ENCODE data around the gene CCR7.

CCR7 gene

DNA sequence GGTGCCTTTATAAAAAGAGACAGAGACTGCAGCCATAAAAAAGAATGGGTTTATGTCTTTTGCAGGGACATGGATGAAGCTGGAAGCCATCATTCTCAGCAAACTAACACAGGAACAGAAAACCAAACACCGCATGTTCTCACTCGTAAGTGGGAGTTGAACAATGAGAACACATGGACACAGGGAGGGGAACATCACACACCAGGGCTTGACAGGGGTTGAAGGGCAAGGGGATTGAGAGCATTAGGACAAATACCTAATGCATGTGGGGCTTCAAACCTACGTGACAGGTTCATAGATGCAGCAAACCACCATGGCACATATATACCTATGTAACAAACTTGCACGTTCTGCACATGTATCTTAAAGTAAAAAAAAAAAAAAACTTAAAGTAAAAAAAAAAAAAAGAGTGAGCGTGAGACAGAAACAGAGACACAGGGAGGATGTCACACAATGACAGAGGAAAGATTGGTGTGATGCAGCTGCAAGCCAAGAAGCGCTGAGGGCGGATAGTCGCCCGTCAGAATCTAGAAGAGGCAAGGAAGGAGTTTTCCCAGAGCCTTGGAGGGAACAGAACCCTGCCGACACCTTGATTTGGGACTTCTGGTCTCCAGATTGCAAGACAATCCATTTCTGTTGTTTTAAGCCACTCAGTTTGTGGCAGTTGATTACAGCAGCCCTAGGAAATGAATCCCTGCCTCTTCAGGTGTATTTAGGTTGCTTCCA is 36.4 kb downstream of the CCR7 start:
- Histone ChIP-seq H3K4me1 (ENCODE audit: control insufficient read depth, insufficient read depth, low read length) (no peaks in the 10 kb centered on the region), H3K36me3 (ENCODE audit: control insufficient read depth in 2 of 2, insufficient read depth in 1 of 2, low read length in 2 of 2) (no peaks in the 10 kb centered on the region), H3K9me3 (ENCODE audit: control insufficient read depth, insufficient read depth, low read depth, low read length) (no peaks in the 10 kb centered on the region; the same call in 1 of the 2 replicates), H3K4me3 (ENCODE audit: low read depth, low read length) (no peak overlapping the region), H3K27ac (ENCODE audit: extremely low read depth, low read depth, low read length) (no peak overlapping the region)
- ChIA-PET POLR2A (interaction anchor here (0.7 kb wide), 2 partner anchors 19 to 285 kb away, joined by 3 to 4 read pairs; no protein-coding TSS in a partner anchor), CTCF (interaction anchor here (0.5 to 12.0 kb wide), 10 partner anchors 32 to 227 kb away, joined by 3 to 194 read pairs (median 4); partner anchors contain the start of gene IGFBP4)
- TF ChIP-seq, protein P1, sequence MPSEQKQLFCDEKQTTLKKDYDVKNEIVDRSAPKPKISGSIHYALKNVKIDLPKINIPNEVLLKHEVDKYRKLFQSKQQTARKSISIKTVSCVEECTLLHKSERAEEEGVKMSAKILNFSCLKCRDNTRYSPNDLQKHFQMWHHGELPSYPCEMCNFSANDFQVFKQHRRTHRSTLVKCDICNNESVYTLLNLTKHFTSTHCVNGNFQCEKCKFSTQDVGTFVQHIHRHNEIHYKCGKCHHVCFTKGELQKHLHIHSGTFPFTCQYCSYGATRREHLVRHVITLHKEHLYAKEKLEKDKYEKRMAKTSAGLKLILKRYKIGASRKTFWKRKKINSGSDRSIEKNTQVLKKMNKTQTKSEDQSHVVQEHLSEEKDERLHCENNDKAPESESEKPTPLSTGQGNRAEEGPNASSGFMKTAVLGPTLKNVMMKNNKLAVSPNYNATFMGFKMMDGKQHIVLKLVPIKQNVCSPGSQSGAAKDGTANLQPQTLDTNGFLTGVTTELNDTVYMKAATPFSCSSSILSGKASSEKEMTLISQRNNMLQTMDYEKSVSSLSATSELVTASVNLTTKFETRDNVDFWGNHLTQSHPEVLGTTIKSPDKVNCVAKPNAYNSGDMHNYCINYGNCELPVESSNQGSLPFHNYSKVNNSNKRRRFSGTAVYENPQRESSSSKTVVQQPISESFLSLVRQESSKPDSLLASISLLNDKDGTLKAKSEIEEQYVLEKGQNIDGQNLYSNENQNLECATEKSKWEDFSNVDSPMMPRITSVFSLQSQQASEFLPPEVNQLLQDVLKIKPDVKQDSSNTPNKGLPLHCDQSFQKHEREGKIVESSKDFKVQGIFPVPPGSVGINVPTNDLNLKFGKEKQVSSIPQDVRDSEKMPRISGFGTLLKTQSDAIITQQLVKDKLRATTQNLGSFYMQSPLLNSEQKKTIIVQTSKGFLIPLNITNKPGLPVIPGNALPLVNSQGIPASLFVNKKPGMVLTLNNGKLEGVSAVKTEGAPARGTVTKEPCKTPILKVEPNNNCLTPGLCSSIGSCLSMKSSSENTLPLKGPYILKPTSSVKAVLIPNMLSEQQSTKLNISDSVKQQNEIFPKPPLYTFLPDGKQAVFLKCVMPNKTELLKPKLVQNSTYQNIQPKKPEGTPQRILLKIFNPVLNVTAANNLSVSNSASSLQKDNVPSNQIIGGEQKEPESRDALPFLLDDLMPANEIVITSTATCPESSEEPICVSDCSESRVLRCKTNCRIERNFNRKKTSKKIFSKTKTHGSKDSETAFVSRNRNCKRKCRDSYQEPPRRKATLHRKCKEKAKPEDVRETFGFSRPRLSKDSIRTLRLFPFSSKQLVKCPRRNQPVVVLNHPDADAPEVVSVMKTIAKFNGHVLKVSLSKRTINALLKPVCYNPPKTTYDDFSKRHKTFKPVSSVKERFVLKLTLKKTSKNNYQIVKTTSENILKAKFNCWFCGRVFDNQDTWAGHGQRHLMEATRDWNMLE (tag by site-specific recombination; conservative IDR thresholded peaks at IDR 0.05; ENCODE audit: low read depth): no peak
- TF ChIP-seq SP7 (tag by site-specific recombination; IDR thresholded peaks at IDR 0.05) (no peak), ZNF791 (tag by site-specific recombination; IDR thresholded peaks at IDR 0.05) (no peak), ZSCAN16 (tag by site-specific recombination; IDR thresholded peaks at IDR 0.05) (no peak), ZNF10 (tag by site-specific recombination; IDR thresholded peaks at IDR 0.05) (no peak), ZNF837 (tag by site-specific recombination; IDR thresholded peaks at IDR 0.05) (no peak), ZNF350 (tag by site-specific recombination; IDR thresholded peaks at IDR 0.05) (no peak), ZNF510 (tag by site-specific recombination; IDR thresholded peaks at IDR 0.05; ENCODE audit: insufficient replicate concordance) (no peak), ZBTB20 (tag by site-specific recombination; IDR thresholded peaks at IDR 0.05) (no peak), ZNF660 (tag by site-specific recombination; IDR thresholded peaks at IDR 0.05) (no peak), ZNF24 (tag by site-specific recombination; IDR thresholded peaks at IDR 0.05) (no peak), ZNF768 (tag by site-specific recombination; IDR thresholded peaks at IDR 0.05) (no peak), ZNF354C (tag by site-specific recombination; IDR thresholded peaks at IDR 0.05; ENCODE audit: borderline replicate concordance, low read depth) (no peak), ZNF423 (tag by site-specific recombination; IDR thresholded peaks at IDR 0.05) (no peak), ZNF391 (tag by site-specific recombination; IDR thresholded peaks at IDR 0.05; ENCODE audit: borderline replicate concordance, low read depth) (no peak), ZFP69B (tag by site-specific recombination; IDR thresholded peaks at IDR 0.05) (no peak)
- TF ChIP-seq, protein P2, sequence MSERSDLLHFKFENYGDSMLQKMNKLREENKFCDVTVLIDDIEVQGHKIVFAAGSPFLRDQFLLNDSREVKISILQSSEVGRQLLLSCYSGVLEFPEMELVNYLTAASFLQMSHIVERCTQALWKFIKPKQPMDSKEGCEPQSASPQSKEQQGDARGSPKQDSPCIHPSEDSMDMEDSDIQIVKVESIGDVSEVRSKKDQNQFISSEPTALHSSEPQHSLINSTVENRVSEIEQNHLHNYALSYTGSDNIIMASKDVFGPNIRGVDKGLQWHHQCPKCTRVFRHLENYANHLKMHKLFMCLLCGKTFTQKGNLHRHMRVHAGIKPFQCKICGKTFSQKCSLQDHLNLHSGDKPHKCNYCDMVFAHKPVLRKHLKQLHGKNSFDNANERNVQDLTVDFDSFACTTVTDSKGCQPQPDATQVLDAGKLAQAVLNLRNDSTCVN (tag by site-specific recombination; optimal IDR thresholded peaks at IDR 0.05): no peak
- TF ChIP-seq, protein P3, sequence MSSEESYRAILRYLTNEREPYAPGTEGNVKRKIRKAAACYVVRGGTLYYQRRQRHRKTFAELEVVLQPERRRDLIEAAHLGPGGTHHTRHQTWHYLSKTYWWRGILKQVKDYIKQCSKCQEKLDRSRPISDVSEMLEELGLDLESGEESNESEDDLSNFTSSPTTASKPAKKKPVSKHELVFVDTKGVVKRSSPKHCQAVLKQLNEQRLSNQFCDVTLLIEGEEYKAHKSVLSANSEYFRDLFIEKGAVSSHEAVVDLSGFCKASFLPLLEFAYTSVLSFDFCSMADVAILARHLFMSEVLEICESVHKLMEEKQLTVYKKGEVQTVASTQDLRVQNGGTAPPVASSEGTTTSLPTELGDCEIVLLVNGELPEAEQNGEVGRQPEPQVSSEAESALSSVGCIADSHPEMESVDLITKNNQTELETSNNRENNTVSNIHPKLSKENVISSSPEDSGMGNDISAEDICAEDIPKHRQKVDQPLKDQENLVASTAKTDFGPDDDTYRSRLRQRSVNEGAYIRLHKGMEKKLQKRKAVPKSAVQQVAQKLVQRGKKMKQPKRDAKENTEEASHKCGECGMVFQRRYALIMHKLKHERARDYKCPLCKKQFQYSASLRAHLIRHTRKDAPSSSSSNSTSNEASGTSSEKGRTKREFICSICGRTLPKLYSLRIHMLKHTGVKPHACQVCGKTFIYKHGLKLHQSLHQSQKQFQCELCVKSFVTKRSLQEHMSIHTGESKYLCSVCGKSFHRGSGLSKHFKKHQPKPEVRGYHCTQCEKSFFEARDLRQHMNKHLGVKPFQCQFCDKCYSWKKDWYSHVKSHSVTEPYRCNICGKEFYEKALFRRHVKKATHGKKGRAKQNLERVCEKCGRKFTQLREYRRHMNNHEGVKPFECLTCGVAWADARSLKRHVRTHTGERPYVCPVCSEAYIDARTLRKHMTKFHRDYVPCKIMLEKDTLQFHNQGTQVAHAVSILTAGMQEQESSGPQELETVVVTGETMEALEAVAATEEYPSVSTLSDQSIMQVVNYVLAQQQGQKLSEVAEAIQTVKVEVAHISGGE (tag by site-specific recombination; conservative IDR thresholded peaks at IDR 0.05; ENCODE audit: low read depth): no peak
- TF ChIP-seq, protein P4, sequence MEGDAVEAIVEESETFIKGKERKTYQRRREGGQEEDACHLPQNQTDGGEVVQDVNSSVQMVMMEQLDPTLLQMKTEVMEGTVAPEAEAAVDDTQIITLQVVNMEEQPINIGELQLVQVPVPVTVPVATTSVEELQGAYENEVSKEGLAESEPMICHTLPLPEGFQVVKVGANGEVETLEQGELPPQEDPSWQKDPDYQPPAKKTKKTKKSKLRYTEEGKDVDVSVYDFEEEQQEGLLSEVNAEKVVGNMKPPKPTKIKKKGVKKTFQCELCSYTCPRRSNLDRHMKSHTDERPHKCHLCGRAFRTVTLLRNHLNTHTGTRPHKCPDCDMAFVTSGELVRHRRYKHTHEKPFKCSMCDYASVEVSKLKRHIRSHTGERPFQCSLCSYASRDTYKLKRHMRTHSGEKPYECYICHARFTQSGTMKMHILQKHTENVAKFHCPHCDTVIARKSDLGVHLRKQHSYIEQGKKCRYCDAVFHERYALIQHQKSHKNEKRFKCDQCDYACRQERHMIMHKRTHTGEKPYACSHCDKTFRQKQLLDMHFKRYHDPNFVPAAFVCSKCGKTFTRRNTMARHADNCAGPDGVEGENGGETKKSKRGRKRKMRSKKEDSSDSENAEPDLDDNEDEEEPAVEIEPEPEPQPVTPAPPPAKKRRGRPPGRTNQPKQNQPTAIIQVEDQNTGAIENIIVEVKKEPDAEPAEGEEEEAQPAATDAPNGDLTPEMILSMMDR (tag by site-specific recombination; IDR thresholded peaks at IDR 0.05): no peak
- TF ChIP-seq, protein P5, sequence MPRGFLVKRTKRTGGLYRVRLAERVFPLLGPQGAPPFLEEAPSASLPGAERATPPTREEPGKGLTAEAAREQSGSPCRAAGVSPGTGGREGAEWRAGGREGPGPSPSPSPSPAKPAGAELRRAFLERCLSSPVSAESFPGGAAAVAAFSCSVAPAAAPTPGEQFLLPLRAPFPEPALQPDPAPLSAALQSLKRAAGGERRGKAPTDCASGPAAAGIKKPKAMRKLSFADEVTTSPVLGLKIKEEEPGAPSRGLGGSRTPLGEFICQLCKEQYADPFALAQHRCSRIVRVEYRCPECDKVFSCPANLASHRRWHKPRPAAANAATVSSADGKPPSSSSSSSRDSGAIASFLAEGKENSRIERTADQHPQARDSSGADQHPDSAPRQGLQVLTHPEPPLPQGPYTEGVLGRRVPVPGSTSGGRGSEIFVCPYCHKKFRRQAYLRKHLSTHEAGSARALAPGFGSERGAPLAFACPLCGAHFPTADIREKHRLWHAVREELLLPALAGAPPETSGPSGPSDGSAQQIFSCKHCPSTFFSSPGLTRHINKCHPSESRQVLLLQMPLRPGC (tag by site-specific recombination; IDR thresholded peaks at IDR 0.05): no peak

Measured in HEK293 (cell line).